K562 (cell line): Measurements from ENCODE around the gene CSMD2. TPM values are rescaled to one million over a fixed set of nuclear protein-coding genes. Genes with fewer than 3 reads are reported as not detected.

Experiments
- ATAC-seq: fragments of 200-7000 bp; cut with Tn5 transposase; 3 replicates; pipeline ENCODE4 v1.9.1; 2020; ENCODE audit warnings: moderate library complexity
- BruUV-seq: library from RNA; stranded (reverse); fragments of 400-500 nt; replicated peaks from 2 replicates; lab custom pipeline; 2021; lab: Mats Ljungman, UMichigan
- CTCF ChIA-PET: fragments of 300-600 bp; formaldehyde crosslinking; extraction: SDS; loops from one replicate; lab custom pipeline; 2021; ENCODE audit warnings: low intra/inter-chr PET ratio; lab: Yijun Ruan, JAX
- POLR2A ChIA-PET: fragments of 300-600, 350-650 bp; sonication (Branson Sonifier 250); formaldehyde crosslinking; extraction: SDS; loops from one replicate; lab custom pipeline; 2021; ENCODE audit warnings: antibody characterized with exemption, inconsistent platforms; lab: Yijun Ruan, JAX
- DNase-seq, 4 experiments: peaks; one replicate each; pipeline versions ENCODE4 v3.0.0 to v3.0.0-alpha.2; 2011 to 2018; ENCODE audit warnings: low spot score in 3 of 4, mixed read lengths in 3 of 4; ENCODE audit errors: extremely low read depth in 1 of 4
- FAIRE-seq: peaks from 2 replicates; lab custom pipeline; 2011; peaks lifted over from hg19 to GRCh38; lab: Jason Lieb, UNC
- H2AFZ ChIP-seq: 2 replicates; pipeline ENCODE4 v1.6.0; 2011; ENCODE audit warnings: low read depth, low read length, control low read depth, inconsistent platforms
- H3K27ac ChIP-seq: fragments of 200-600 bp; 3 replicates; pipeline ENCODE4 v1.8.0; 2011; ENCODE audit warnings: low read depth, mild to moderate bottlenecking, control low read depth, inconsistent platforms, low read length, moderate library complexity, mixed read lengths; ENCODE audit errors: extremely low read depth
- H3K27me3 ChIP-seq, 2 experiments: fragments of 300-600 bp in 1 of 2; 2 replicates in 1 of 2; 3 replicates in 1 of 2; pipeline versions ENCODE4 v1.6.0 to v1.8.0; 2011; ENCODE audit warnings: inconsistent platforms in 2 of 2, low read length in 2 of 2, mild to moderate bottlenecking in 1 of 2, mixed read lengths in 1 of 2, moderate library complexity in 1 of 2; ENCODE audit not compliant: control insufficient read depth in 2 of 2, insufficient read depth in 2 of 2
- H3K36me3 ChIP-seq: fragments of 300-600 bp; 3 replicates; pipeline ENCODE4 v1.8.0; 2011; ENCODE audit warnings: mild to moderate bottlenecking, low read length, inconsistent platforms; ENCODE audit not compliant: control insufficient read depth, insufficient read depth
- H3K4me1 ChIP-seq, 2 experiments: fragments of 200-600 bp in 1 of 2; replicated peaks in 1 of 2; 2 replicates in 1 of 2; 3 replicates in 1 of 2; pipeline versions ENCODE4 v1.5.1 to v1.8.0; 2011; ENCODE audit warnings: inconsistent platforms in 2 of 2, low read length in 2 of 2, mild to moderate bottlenecking in 1 of 2, mixed read lengths in 1 of 2, moderate library complexity in 1 of 2; ENCODE audit not compliant: control insufficient read depth in 2 of 2, insufficient read depth in 2 of 2
- H3K4me2 ChIP-seq: 2 replicates; pipeline ENCODE4 v1.6.1; 2011; ENCODE audit warnings: low read length, control low read depth, inconsistent platforms, mixed read lengths; ENCODE audit not compliant: insufficient read depth
- H3K4me3 ChIP-seq: fragments of 200-600 bp; sonication (generic), shearing (Covaris generic); 2 replicates; pipeline ENCODE4 v1.5.1; 2016; ENCODE audit warnings: control low read depth, inconsistent platforms
- H3K79me2 ChIP-seq: fragments of 200-600 bp; 3 replicates; pipeline ENCODE4 v1.8.0; 2011; ENCODE audit warnings: low read length, inconsistent platforms; ENCODE audit not compliant: control insufficient read depth, insufficient read depth
- H3K9ac ChIP-seq, 2 experiments: 2 replicates each; pipeline versions ENCODE4 v1.6.0 to v1.6.1; 2011; ENCODE audit warnings: low read depth in 2 of 2, low read length in 2 of 2, control low read depth in 1 of 2, inconsistent platforms in 1 of 2, mild to moderate bottlenecking in 1 of 2, mixed read lengths in 1 of 2; ENCODE audit not compliant: insufficient read depth in 1 of 2
- H3K9me1 ChIP-seq: one replicate; pipeline ENCODE4 v1.6.0; 2011; ENCODE audit warnings: inconsistent platforms, mild to moderate bottlenecking, low read length, moderate library complexity; ENCODE audit not compliant: control insufficient read depth, insufficient read depth
- H3K9me3 ChIP-seq: replicated peaks from 2 replicates; pipeline ENCODE4 v1.5.1; 2011; ENCODE audit warnings: low read depth, low read length, inconsistent platforms; ENCODE audit not compliant: control insufficient read depth, insufficient read depth
- H4K20me1 ChIP-seq: replicated peaks from 2 replicates; pipeline ENCODE4 v1.6.1; 2011; ENCODE audit warnings: low read length, inconsistent platforms, mixed read lengths; ENCODE audit not compliant: control insufficient read depth, insufficient read depth
- CTCF ChIP-seq, 3 experiments: IDR thresholded peaks in 2 of 3; conservative IDR thresholded peaks in 1 of 3; 2 replicates each; pipeline ENCODE4 v1.5.1; 2011 to 2012; ENCODE audit warnings: low read length in 3 of 3, mild to moderate bottlenecking in 3 of 3, control low read depth in 2 of 3, improper control_type of control experiment in 1 of 3, inconsistent platforms in 1 of 3, low read depth in 1 of 3, mixed read lengths in 1 of 3, moderate library complexity in 1 of 3; ENCODE audit not compliant: insufficient read depth in 2 of 3
- TCF7 ChIP-seq: sonication (generic); IDR thresholded peaks from 2 replicates; pipeline ENCODE4 v1.6.1; 2016; ENCODE audit warnings: antibody characterized with exemption, borderline replicate concordance
- WGBS: fragments of 100-300 bp; shearing (Covaris generic); methylation state at CpG from one replicate; pipeline ENCODE4 v1.1.6; 2016; ENCODE audit warnings: low coverage, mixed read lengths; ENCODE audit not compliant: insufficient coverage; ENCODE audit errors: missing lambda C conversion rate; 5-methylcytosine and 5-hydroxymethylcytosine counted together
- in situ Hi-C: fragments of 300-500 bp; cut with MboI; formaldehyde crosslinking; loops from 4 replicates; pipeline ENCODE4 v1.15.0; 2018; ENCODE audit warnings: inconsistent platforms, mixed read lengths
- intact Hi-C: fragments of 100-400 bp; cut with micrococcal nuclease; formaldehyde crosslinking; loops from 2 replicates; pipeline ENCODE4 v1.14.2; 2022
- polyA plus RNA-seq, 8 experiments: library from polyadenylated mRNA; depleted of rRNA in 4 of 8; stranded (reverse) in 5 of 8; unstranded in 3 of 8; fragments of >200 nt; fragmentation: Nextera tagmentation in 2 of 8; fragmentation: Illumina TruSeq in 1 of 8; extraction: Ambion mirVana in 2 of 8; extraction: Trizol in 1 of 8; gene quantifications; 2 replicates each; pipeline versions ENCODE4 v1.2.1 to v1.2.3, GENCODE V29; 2011 to 2014; ENCODE audit warnings: inconsistent platforms in 1 of 8, missing spikeins in 1 of 8
- total RNA-seq, 7 experiments: library from RNA; depleted of rRNA in 6 of 7; stranded (reverse); fragments of >200 nt in 6 of 7; fragmentation: Illumina TruSeq in 2 of 7; extraction: Trizol in 2 of 7; gene quantifications; 2 replicates each; pipeline versions ENCODE4 v1.2.1 to v1.2.3, GENCODE V29; 2011 to 2021; ENCODE audit warnings: low replicate concordance in 1 of 7

CSMD2 gene
- total and polyA plus RNA-seq, 9 of the 15 experiments (the other 6 are each of a cell fraction or from before 2014, with no cell fraction given), result not detected

DNA sequence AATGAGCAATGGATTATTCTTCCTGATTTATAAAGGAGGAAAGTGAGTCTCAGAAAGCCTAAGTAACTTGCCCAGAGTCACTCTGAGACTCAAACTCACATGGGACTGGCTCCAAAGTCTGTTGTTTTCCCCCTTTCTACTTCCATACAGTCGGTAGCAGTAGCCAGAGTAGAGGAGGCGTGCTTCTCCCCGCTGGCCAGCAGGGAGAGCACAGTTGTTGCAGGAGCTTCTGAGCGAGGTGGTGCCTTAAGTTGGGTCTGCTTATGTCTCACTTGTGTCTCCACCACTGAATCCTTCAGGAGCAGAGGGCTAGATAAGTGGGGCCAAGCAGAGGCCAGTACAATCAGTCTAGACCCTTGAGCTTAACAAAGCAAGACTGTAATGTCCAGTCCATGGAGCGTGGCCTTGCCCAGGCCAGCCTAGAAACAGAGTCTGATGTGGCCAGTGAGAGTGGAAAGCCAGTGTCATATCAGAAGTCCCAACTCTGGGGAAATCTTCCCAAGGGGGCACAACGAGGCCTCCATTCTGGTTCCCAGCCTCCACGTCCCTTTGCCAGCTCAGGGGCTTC, 510.7 kb downstream of the CSMD2 start:
- no peak for FAIRE-seq
- peaks cover 7 to 29% of the 10 kb centered on the region in 2 experiments; a peak in 3 of 5 replicates for H3K27me3 ChIP-seq
- H3K4me3 ChIP-seq, result no peak overlapping the region

More for the DNA sequence above, 510.7 kb downstream of the CSMD2 start:
- Histone ChIP-seq H3K9ac (no peak overlapping the region), H3K4me1 (no peaks in the 10 kb centered on the region), H3K4me2 (no peak overlapping the region), H3K36me3 (no peaks in the 10 kb centered on the region), H3K79me2 (no peaks in the 10 kb centered on the region), H3K9me1 (no peaks in the 10 kb centered on the region), H3K9me3 (no peaks in the 10 kb centered on the region), H2AFZ (no peak overlapping the region), H4K20me1 (no peaks in the 10 kb centered on the region), H3K27ac (no peak overlapping the region)
- peak; percentile 72 for ATAC-seq
- intact Hi-C loops, result no loop called here
- DNase-seq, result peak in 1 of 4 experiments; percentile 22
- under 1% methylated on average over 7 of the region's 7 CpGs for WGBS
- TF ChIP-seq TCF7 (no peak), CTCF (IDR thresholded peaks at IDR 0.05 in 2 of 3, conservative IDR thresholded peaks at IDR 0.05 in 1 of 3; ENCODE audit: insufficient read depth in 2 of 3, low read depth in 1 of 3, low read length in 3 of 3) (peak; percentile 19 to 36 (median 27); a peak in 1 of 6 replicates)
- POLR2A ChIA-PET, result interaction anchor here (0.5 to 0.7 kb wide), 2 partner anchors 10 to 344 kb away, joined by 3 read pairs; no protein-coding TSS in a partner anchor
- CTCF ChIA-PET, result no interaction called here
- in situ Hi-C loops, result no loop called here
- no TSS peak for BruUV-seq
